ENCODE data around the gene BEX4.
"Not testable (repeated sequence)": the region's sequence is repeated elsewhere in the genome, so short reads cannot be mapped to it uniquely, and the experiment has no call there.

The BEX4 gene

DNA sequence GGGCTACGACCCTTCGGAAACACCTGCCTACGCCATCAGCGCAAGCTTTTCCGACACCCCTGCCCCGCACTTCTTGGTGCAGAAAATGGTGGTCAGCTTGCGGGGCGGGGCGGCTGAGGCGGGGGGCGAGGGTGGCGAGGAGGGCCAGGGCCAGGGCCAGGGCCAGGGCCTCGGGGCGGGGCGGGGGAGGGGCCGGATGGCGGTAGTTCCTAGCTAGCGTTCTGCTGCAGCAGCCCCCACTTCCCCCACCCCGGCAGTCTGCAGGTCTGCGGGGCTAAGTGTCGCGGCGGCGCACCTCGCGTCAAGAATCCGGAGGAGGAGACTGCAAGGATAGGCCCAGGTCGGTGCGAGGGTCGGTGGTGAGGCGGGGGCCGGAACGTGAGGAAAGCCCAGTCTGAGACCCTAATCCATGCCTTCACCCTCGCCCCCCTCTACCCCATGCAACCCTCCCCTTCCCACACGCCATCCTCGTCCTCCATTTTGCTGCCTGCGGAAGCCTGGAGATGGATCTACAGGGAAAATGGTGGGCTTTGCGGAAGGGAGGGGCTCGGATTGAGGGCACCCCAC is 600 bp downstream of the BEX4 start:
- peak overlapping the region; percentile 72 for H3K4me3 ChIP-seq (ENCODE audit: low read depth, low read length)
- no peak for DNase-seq (ENCODE audit: low read depth)
- TF ChIP-seq, protein P1, sequence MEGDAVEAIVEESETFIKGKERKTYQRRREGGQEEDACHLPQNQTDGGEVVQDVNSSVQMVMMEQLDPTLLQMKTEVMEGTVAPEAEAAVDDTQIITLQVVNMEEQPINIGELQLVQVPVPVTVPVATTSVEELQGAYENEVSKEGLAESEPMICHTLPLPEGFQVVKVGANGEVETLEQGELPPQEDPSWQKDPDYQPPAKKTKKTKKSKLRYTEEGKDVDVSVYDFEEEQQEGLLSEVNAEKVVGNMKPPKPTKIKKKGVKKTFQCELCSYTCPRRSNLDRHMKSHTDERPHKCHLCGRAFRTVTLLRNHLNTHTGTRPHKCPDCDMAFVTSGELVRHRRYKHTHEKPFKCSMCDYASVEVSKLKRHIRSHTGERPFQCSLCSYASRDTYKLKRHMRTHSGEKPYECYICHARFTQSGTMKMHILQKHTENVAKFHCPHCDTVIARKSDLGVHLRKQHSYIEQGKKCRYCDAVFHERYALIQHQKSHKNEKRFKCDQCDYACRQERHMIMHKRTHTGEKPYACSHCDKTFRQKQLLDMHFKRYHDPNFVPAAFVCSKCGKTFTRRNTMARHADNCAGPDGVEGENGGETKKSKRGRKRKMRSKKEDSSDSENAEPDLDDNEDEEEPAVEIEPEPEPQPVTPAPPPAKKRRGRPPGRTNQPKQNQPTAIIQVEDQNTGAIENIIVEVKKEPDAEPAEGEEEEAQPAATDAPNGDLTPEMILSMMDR (conservative IDR thresholded peaks at IDR 0.05; ENCODE audit: low read depth, low read length): no peak

DNA sequence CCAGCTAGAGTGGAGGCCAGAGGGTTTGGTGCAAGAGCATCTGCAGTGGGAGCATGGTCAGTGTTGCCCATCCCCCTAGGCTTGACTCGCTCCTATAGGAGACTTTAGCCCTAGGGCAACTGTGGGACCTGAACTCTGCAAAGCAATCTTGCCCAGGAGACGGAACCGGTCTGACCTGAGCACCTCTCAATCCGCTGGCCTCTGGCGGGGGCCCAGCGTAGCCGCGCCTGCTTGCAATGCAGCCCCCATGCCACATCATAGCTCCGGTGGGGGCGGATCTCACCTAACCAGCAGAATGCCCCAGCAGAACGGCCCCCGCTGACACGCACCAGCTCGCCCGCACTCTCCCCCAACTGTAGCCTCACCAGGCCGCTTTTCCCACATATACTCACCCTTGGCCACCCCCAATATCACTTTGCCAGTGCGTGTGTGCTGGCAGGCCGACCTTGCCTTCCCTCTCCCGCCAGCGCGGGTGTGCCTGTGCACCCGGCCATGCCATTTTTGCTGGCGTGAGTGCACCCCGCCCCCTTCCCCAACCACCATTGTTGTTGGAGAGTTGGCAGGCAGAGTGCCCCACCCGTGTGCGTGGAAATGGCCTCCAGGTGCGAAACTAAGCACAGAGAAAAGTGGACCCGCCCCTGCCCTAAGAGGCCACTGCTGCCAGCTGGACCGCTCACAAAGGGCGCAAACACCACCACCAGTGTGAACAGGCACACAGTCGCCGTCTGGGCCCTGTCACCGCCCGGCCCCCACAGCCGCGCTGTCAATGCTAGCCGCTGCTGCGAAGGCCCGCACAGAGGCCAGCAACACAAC is 5.8 kb downstream of the BEX4 start:
- no peak overlapping the region for H3K4me3 ChIP-seq (ENCODE audit: low read depth, low read length)
- DNase-seq (ENCODE audit: low read depth): no peak
- TF ChIP-seq, protein P1 (conservative IDR thresholded peaks at IDR 0.05; ENCODE audit: low read depth, low read length): no peak

DNA sequence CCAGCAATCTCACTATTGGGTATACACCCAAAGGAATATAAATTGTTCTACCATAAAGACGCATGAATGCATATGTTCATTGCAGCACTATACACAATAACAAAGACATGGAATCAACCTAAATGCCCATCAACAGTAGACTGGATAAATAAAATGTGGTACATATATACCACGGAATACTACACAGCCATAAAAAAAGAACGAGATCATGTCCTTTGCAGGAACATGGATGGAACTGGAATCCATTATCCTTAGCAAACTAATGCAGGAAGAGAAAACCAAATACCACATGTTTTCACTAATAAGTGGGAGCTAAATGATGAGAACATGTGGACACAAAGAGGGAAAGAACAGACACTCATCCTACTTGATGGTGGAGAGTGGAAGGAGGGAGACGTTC is 11.0 kb downstream of the BEX4 start:
- H3K4me3 ChIP-seq (ENCODE audit: low read depth, low read length); DNase-seq (ENCODE audit: low read depth): not testable (repeated sequence)

DNA sequence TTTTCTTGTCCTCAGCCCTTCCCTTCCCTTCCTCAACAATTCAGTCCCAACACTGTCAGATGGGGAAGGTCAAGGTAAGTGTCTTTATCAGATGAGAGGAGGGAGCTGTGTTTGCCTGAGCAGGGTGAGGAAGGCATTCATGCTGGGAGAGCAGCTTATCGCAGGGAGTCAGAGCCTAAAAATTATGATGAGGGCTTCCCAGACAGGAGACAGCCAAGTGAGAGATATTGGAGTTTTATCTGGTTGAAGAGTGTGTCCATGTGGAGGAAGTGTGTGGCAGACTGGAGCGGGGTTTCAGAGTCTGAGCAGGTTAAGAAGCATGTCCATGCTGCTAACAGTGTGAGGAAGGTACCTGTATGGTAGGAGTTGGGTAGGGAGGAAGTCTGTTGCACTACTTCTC is 18.4 kb downstream of the BEX4 start:
- TF ChIP-seq, protein P1 (conservative IDR thresholded peaks at IDR 0.05; ENCODE audit: low read depth, low read length): no peak
- DNase-seq (ENCODE audit: low read depth): no peak

DNA sequence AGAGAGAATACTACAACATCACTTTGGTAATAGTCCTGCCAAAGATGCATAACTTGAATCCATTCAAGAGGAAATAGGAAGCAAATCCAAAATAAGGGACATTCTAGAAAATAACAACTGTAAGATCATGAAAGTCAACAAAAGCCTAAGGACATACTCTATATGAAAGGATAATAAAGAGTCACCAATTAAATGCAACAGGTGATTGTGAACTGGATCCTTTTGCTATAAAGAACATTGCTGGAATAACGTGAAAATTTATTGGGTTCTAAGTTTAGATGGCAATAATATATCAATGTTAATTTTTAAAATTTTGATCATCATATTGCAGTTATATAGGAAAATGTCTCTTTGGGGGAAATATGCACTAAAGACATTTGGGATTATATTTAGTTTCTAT is 20.0 kb downstream of the BEX4 start:
- no peak for DNase-seq (ENCODE audit: low read depth)
- no peak overlapping the region for H3K4me3 ChIP-seq (ENCODE audit: low read depth, low read length)
- TF ChIP-seq, protein P1 (conservative IDR thresholded peaks at IDR 0.05; ENCODE audit: low read depth, low read length): no peak

More for the DNA sequence above, 18.4 kb downstream of the BEX4 start:
- H3K4me3 ChIP-seq (ENCODE audit: low read depth, low read length): no peak overlapping the region

DNA sequence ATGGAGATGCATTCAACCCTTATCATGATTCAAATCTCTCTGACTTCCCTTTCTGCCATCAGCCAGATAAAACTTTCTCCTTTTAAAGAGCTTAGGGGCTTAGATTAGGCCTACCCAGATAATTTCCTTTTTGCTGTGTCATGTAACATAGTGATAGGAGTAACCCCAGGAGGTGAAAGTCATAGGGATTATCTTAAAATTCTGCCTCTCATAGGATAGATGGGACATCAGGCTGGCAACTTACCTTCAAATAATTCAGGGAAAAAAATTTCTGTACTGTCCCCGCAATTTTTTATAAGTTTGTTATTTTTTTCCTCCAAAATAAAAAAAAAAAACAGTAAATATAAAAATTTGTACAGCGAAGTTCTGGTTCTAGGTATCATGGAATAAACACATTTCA is 20.7 kb downstream of the BEX4 start:
- DNase-seq (ENCODE audit: low read depth); H3K4me3 ChIP-seq (ENCODE audit: low read depth, low read length): not testable (repeated sequence)

DNA sequence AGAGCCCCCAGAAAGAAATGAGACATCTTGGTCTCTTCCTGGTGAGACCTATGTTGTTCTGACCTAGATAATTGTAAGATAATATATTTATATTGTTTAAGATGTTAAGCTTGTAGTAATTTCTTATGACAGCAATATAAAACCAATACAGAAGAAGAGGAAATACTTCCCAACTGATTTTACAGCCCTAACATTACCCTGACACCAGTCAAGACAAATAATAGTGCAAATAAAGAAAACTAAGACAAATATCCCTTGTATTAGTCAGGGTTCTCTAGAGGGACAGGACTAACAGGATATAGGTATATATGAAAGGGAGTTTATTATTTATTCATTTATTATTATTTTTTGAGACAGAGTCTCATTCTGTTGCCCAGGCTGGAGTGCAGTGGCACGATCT is 21.4 kb downstream of the BEX4 start:
- TF ChIP-seq, protein P1 (conservative IDR thresholded peaks at IDR 0.05; ENCODE audit: low read depth, low read length): no peak
- DNase-seq (ENCODE audit: low read depth): no peak
- no peak overlapping the region for H3K4me3 ChIP-seq (ENCODE audit: low read depth, low read length)

DNA sequence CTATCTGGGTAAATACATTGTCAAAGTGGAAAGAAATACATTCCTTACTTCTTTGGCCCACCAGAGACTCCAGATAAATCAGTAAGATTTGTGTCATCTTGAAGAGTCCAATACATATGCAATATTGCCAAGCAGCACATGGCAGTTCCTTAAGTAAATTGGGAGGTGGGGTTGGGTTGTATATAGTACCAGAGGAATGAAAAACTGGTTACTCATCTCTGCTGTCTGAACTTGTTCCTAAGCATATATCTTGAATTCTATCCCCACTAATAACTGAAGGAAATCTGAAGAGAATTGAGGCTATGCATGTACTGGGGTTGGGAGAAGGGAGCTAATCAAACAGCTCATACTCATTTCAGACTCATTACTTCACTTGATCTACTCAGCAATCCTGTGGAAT is 25.2 kb downstream of the BEX4 start:
- TF ChIP-seq, protein P1 (conservative IDR thresholded peaks at IDR 0.05; ENCODE audit: low read depth, low read length): no peak
- H3K4me3 ChIP-seq (ENCODE audit: low read depth, low read length): no peak overlapping the region
- no peak for DNase-seq (ENCODE audit: low read depth)

Data from choroid plexus epithelial cell (primary cell).